B cell (primary cell): ENCODE data around the gene RAD51B. TPM values are rescaled to one million over a fixed set of nuclear protein-coding genes. Genes with fewer than 3 reads are reported as not detected.

ENCODE experiments used
- ATAC-seq: fragments of 200-7000 bp; cut with Tn5 transposase; one replicate; pipeline ENCODE4 v1.10.0; 2021; ENCODE audit warnings: low read depth, mild to moderate bottlenecking, moderate number of reproducible peaks, moderate library complexity
- CTCF ChIA-PET: fragments of 350-600 bp; sonication (Branson Sonifier 250); formaldehyde crosslinking; loops from one replicate; lab custom pipeline; 2021; ENCODE audit warnings: antibody characterized with exemption, inconsistent platforms; lab: Charles Lee
- POLR2A ChIA-PET: fragments of 350-600 bp; sonication (Branson Sonifier 250); formaldehyde crosslinking; loops from one replicate; lab custom pipeline; 2021; ENCODE audit warnings: antibody characterized with exemption; lab: Charles Lee
- DNase-seq: peaks from one replicate; pipeline ENCODE4 v3.0.0; 2013
- H2AFZ ChIP-seq: 2 replicates; pipeline ENCODE4 v1.6.1; 2012; ENCODE audit warnings: mild to moderate bottlenecking, low read depth, low read length; ENCODE audit not compliant: insufficient read depth, poor library complexity, severe bottlenecking
- H3K27ac ChIP-seq, 2 donors: 1 replicate in 1 of 2; 2 replicates in 1 of 2; pipeline ENCODE4 v1.5.1; 2012 to 2013; ENCODE audit warnings: low read length in 2 of 2, mild to moderate bottlenecking in 2 of 2, moderate library complexity in 1 of 2
- H3K27me3 ChIP-seq, 4 experiments: fragments of 200-600 bp in 1 of 4; sonication (generic) in 1 of 4; replicated peaks in 1 of 4; 1 replicate in 2 of 4; 2 replicates in 2 of 4; pipeline versions ENCODE4 v1.6.1 to v1.7.0; 2013 to 2016; ENCODE audit warnings: low read length in 3 of 4, mild to moderate bottlenecking in 2 of 4, mixed read lengths in 1 of 4, moderate library complexity in 1 of 4; ENCODE audit not compliant: insufficient read depth in 4 of 4, control insufficient read depth in 3 of 4; ENCODE audit errors: control extremely low read depth in 1 of 4
- H3K36me3 ChIP-seq, 2 experiments: replicated peaks in 1 of 2; 1 replicate in 1 of 2; 2 replicates in 1 of 2; pipeline versions ENCODE4 v1.6.1 to v1.7.1; 2013; ENCODE audit warnings: low read length in 1 of 2; ENCODE audit not compliant: insufficient read depth in 2 of 2, control insufficient read depth in 1 of 2; ENCODE audit errors: control extremely low read depth in 1 of 2, extremely low read depth in 1 of 2
- H3K4me1 ChIP-seq, 2 donors: fragments of 200-600 bp in 1 of 2; sonication (generic) in 1 of 2; 1 replicate in 1 of 2; 2 replicates in 1 of 2; pipeline versions ENCODE4 v1.5.1 to v1.6.1; 2013 to 2017; ENCODE audit warnings: low read length in 2 of 2; ENCODE audit not compliant: control insufficient read depth in 2 of 2, insufficient read depth in 2 of 2
- H3K4me2 ChIP-seq: replicated peaks from 2 replicates; pipeline ENCODE3; 2012; ENCODE audit warnings: mild to moderate bottlenecking, low read depth, low read length; ENCODE audit not compliant: poor library complexity, severe bottlenecking
- H3K4me3 ChIP-seq, 5 experiments: fragments of 200-600 bp in 1 of 5; sonication (generic) in 1 of 5; 1 replicate in 3 of 5; 2 replicates in 2 of 5; pipeline versions ENCODE4 v1.5.1 to v1.7.0; 2011 to 2016; ENCODE audit warnings: low read length in 4 of 5, mild to moderate bottlenecking in 4 of 5, low read depth in 2 of 5, control low read depth in 1 of 5, moderate library complexity in 1 of 5; ENCODE audit not compliant: insufficient read depth in 1 of 5; ENCODE audit errors: control extremely low read depth in 1 of 5, extremely low read depth in 1 of 5
- H3K79me2 ChIP-seq: fragments of 200-600 bp; sonication (generic); one replicate; pipeline ENCODE4 v1.6.0; 2016; ENCODE audit warnings: low read length; ENCODE audit not compliant: control insufficient read depth, insufficient read depth
- H3K9ac ChIP-seq: fragments of 200-600 bp; sonication (generic); 2 replicates; pipeline ENCODE4 v1.6.1; 2017; ENCODE audit warnings: mild to moderate bottlenecking, low read length, moderate library complexity
- H3K9me3 ChIP-seq, 3 donors: one replicate each; pipeline versions ENCODE4 v1.6.1 to v1.7.1; 2013; ENCODE audit warnings: low read length in 2 of 3; ENCODE audit not compliant: control insufficient read depth in 2 of 3, insufficient read depth in 1 of 3; ENCODE audit errors: control extremely low read depth in 1 of 3
- H4K20me1 ChIP-seq: 2 replicates; pipeline ENCODE4 v1.6.0; 2012; ENCODE audit warnings: mild to moderate bottlenecking, low read length; ENCODE audit not compliant: insufficient read depth, control insufficient read depth, poor library complexity, severe bottlenecking
- H3K27ac Mint-ChIP-seq: one replicate; pipeline ENCODE4 v1.8.0; 2021; ENCODE audit warnings: mixed read lengths
- H3K27me3 Mint-ChIP-seq: one replicate; pipeline ENCODE4 v1.8.0; 2021; ENCODE audit warnings: mixed read lengths
- H3K4me1 Mint-ChIP-seq: one replicate; pipeline ENCODE4 v1.8.0; 2021; ENCODE audit warnings: mixed read lengths
- H3K4me3 Mint-ChIP-seq: one replicate; pipeline ENCODE4 v1.8.0; 2021; ENCODE audit warnings: mixed read lengths
- H3K9me3 Mint-ChIP-seq: one replicate; pipeline ENCODE4 v1.8.0; 2022; ENCODE audit warnings: mixed read lengths; ENCODE audit not compliant: insufficient read depth
- CTCF ChIP-seq: fragments of 200-600 bp; IDR thresholded peaks from one replicate; pipeline ENCODE4 v1.8.0; 2022; ENCODE audit warnings: antibody characterized with exemption, mild to moderate bottlenecking
- EZH2 ChIP-seq: IDR thresholded peaks from 2 replicates; pipeline ENCODE4 v1.6.1; 2012; ENCODE audit warnings: borderline replicate concordance, low read depth, mild to moderate bottlenecking, moderate library complexity, low read length; ENCODE audit not compliant: insufficient read depth, poor library complexity, severe bottlenecking
- WGBS: methylation state at CpG from one replicate; pipeline ENCODE4 v1.1.5; 2013; ENCODE audit warnings: missing lambda C conversion rate; ENCODE audit not compliant: insufficient coverage; 5-methylcytosine and 5-hydroxymethylcytosine counted together
- intact Hi-C: fragments of 100-400 bp; cut with micrococcal nuclease; formaldehyde crosslinking; loops from one replicate; pipeline ENCODE4 v1.10.0; 2022
- polyA plus RNA-seq: library from polyadenylated mRNA; depleted of rRNA; stranded (reverse); fragments of >200 nt; gene quantifications from 2 replicates; pipeline ENCODE4 v1.2.3, GENCODE V29; 2012
- total RNA-seq, 2 donors: library from RNA; stranded (reverse); fragments of 120-200 nt in 1 of 2; gene quantifications; 1 replicate in 1 of 2; 2 replicates in 1 of 2; pipeline versions ENCODE4 v1.2.3 to v1.2.4, GENCODE V29; 2013 to 2022

Gene RAD51B
- total and polyA plus RNA-seq, 2 donors (not counting 1 experiment from before 2014, with no cell fraction given), result 6.5 to 60.6 TPM

GRCh38 chr14:68122651-68123050, 303.1 kb downstream of the RAD51B start:
- no peak overlapping the region for H3K4me3 Mint-ChIP-seq
- Histone ChIP-seq H4K20me1 (no peaks in the 10 kb centered on the region), H3K4me2 (no peak overlapping the region), H3K4me1 (no peaks in the 10 kb centered on the region), H3K9me3 (peaks cover 0 to 5% (median 3%) of the 10 kb centered on the region in 3 donors), H3K27me3 (no peaks in the 10 kb centered on the region), H3K9ac (no peak overlapping the region), H3K27ac (no peak overlapping the region), H3K4me3 (no peak overlapping the region), H2AFZ (no peak overlapping the region), H3K36me3 (no peaks in the 10 kb centered on the region), H3K79me2 (no peaks in the 10 kb centered on the region)
- no peak overlapping the region for H3K27ac Mint-ChIP-seq
- DNase-seq (no peak), ATAC-seq (no peak)
- H3K27me3 Mint-ChIP-seq, result no peaks in the 10 kb centered on the region
- H3K4me1 Mint-ChIP-seq, result no peaks in the 10 kb centered on the region
- intact Hi-C loops, result no loop called here
- ChIA-PET CTCF (no interaction called here), POLR2A (no interaction called here)
- TF ChIP-seq CTCF, result no peak
- TF ChIP-seq EZH2, result no peak
- H3K9me3 Mint-ChIP-seq, result no peaks in the 10 kb centered on the region

GRCh38 chr14:68124050-68124449, 304.5 kb downstream of the RAD51B start:
- Histone ChIP-seq H3K4me2 (no peak overlapping the region), H3K36me3 (no peaks in the 10 kb centered on the region), H3K4me1 (no peaks in the 10 kb centered on the region), H3K4me3 (no peak overlapping the region), H3K9me3 (peaks cover 0 to 5% (median 3%) of the 10 kb centered on the region in 3 donors), H3K79me2 (no peaks in the 10 kb centered on the region), H3K9ac (no peak overlapping the region), H2AFZ (no peak overlapping the region), H3K27me3 (no peaks in the 10 kb centered on the region), H4K20me1 (no peaks in the 10 kb centered on the region), H3K27ac (no peak overlapping the region)
- intact Hi-C loops, result no loop called here
- H3K9me3 Mint-ChIP-seq, result no peaks in the 10 kb centered on the region
- no peak for TF ChIP-seq CTCF
- no peak for TF ChIP-seq EZH2
- H3K27ac Mint-ChIP-seq, result no peak overlapping the region
- no peaks in the 10 kb centered on the region for H3K27me3 Mint-ChIP-seq
- ATAC-seq, result no peak
- H3K4me1 Mint-ChIP-seq, result no peaks in the 10 kb centered on the region
- WGBS, result no CpG with 5 or more reads among the region's 2 CpGs
- no peak overlapping the region for H3K4me3 Mint-ChIP-seq
- no peak for DNase-seq
- ChIA-PET POLR2A (no interaction called here), CTCF (no interaction called here)
